ENCODE results near the gene ZFHX2. TPM values are rescaled to one million over a fixed set of nuclear protein-coding genes. Genes with fewer than 3 reads are reported as not detected.

ZFHX2 gene
- total RNA-seq, 1 experiment from 2014 or later, result 19.4 TPM

GRCh38 chr14:23518709-23519108, 32.9 kb downstream of the ZFHX2 start:
- H3K23ac ChIP-seq (ENCODE audit: insufficient read length, low read depth, low read length), result no peak overlapping the region
- H4K20me1 ChIP-seq (ENCODE audit: control insufficient read depth, insufficient read depth, insufficient read length), result no peaks in the 10 kb centered on the region
- Mint-ChIP-seq H3K36me3 (ENCODE audit: insufficient read depth in 1 of 3, low read depth in 3 of 3) (peaks cover 9 to 18% (median 9%) of the 10 kb centered on the region in 3 experiments; a peak in 5 of 7 replicates), H3K27ac (no peak overlapping the region; a peak in 1 of 7 replicates), H3K27me3 (ENCODE audit: low read depth) (peaks cover 20% of the 10 kb centered on the region), H3K4me1 (peaks cover 46 to 49% of the 10 kb centered on the region in 2 experiments), H3K9me3 (no peaks in the 10 kb centered on the region), H3K4me3 (no peak overlapping the region)
- no peak overlapping the region for H4K8ac ChIP-seq (replicated peaks; ENCODE audit: insufficient read length, low read depth, low read length)
- 0 out of 3 replicates have a peak, but pooled peaks have one; percentile 12 for TF ChIP-seq CTCF (conservative IDR thresholded peaks at IDR 0.05)
- H3K79me1 ChIP-seq (ENCODE audit: insufficient read depth, low read depth, low read length, poor library complexity, severe bottlenecking), result no peaks in the 10 kb centered on the region
- no peak overlapping the region for H2AK5ac ChIP-seq (ENCODE audit: insufficient read length, low read length)
- no peak overlapping the region for H2BK15ac ChIP-seq (ENCODE audit: low read depth, low read length)
- H2BK12ac ChIP-seq (ENCODE audit: insufficient read length, low read depth, low read length), result no peak overlapping the region
- no peak overlapping the region for H3K4ac ChIP-seq (ENCODE audit: low read depth, low read length)
- H3K4me2 ChIP-seq (ENCODE audit: insufficient read depth, insufficient read length, low read length), result no peak overlapping the region
- H3K27me3 ChIP-seq (ENCODE audit: insufficient read depth, low read length), result no peaks in the 10 kb centered on the region; the same call in 1 of the 2 replicates
- no peak overlapping the region for H2BK5ac ChIP-seq (ENCODE audit: insufficient read length, low read length)
- no peak overlapping the region for H3K27ac ChIP-seq (ENCODE audit: insufficient read length, low read depth, low read length)
- no peaks in the 10 kb centered on the region for H3K9me3 ChIP-seq (ENCODE audit: control insufficient read depth, low read depth, low read length)
- H3K23me2 ChIP-seq (ENCODE audit: insufficient read length, low read depth, low read length, poor library complexity, severe bottlenecking), result no peaks in the 10 kb centered on the region
- no peak overlapping the region for H2BK20ac ChIP-seq (ENCODE audit: low read depth, low read length, poor library complexity, severe bottlenecking)
- H3K56ac ChIP-seq (ENCODE audit: insufficient read length, low read depth, low read length), result no peak overlapping the region
- no peak for DNase-seq
- H3T11ph ChIP-seq (ENCODE audit: low read length), result no peak overlapping the region
- H3K9ac ChIP-seq (ENCODE audit: extremely low read depth, insufficient read length, low read length), result no peak overlapping the region
- H2AFZ ChIP-seq (ENCODE audit: low read length), result no peak overlapping the region
- H4K91ac ChIP-seq (ENCODE audit: insufficient read length, low read depth, low read length), result no peak overlapping the region
- no peak overlapping the region for H4K5ac ChIP-seq (ENCODE audit: insufficient read length, low read depth, low read length)
- no CpG with 5 or more reads among the region's 4 CpGs for WGBS (ENCODE audit: extremely low coverage, insufficient read length, low lambda C conversion rate)
- no peaks in the 10 kb centered on the region for H3K79me2 ChIP-seq (ENCODE audit: insufficient read depth, low read length)
- H3K18ac ChIP-seq (ENCODE audit: insufficient read length, low read depth, low read length), result no peak overlapping the region
- H3K14ac ChIP-seq (ENCODE audit: insufficient read depth, low read length), result no peak overlapping the region
- H2BK120ac ChIP-seq (ENCODE audit: low read depth, low read length, poor library complexity, severe bottlenecking), result no peak overlapping the region
- H3K4me1 ChIP-seq (ENCODE audit: insufficient read depth, low read length), result peaks cover 15% of the 10 kb centered on the region; the same call in 1 of the 2 replicates

Measured in H9 (cell line).